Measurements from ENCODE around the gene ZBTB33. TPM values are rescaled to one million over a fixed set of nuclear protein-coding genes. Genes with fewer than 3 reads are reported as not detected.

ZBTB33 gene
- polyA plus RNA-seq, 3 donors = 4.7 to 10.6 (median 8.6) TPM

DNA sequence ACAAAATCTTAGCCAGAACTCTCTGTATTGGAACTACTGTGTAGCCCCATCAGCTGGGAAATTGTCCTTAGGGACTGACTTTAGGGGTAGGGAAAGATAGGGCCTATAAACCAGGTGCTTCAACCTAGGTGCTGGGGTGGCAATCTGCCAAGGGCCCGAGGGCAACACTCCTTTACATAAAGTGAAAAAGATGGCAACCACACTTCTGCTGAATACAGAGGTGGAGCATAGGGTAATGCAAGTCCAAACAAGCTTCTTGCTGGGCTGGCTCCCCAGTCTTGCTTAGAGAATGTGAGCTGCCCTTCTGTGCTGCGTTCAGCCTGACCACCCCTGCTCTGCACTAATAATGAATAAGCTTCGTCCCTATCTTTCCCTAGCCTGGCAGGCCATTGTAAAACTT, 9.8 kb downstream of the ZBTB33 start:
- H2AFZ ChIP-seq (ENCODE audit: insufficient read depth, low read depth, low read length, poor library complexity, severe bottlenecking) = no peak overlapping the region
- H3K79me2 ChIP-seq (ENCODE audit: insufficient read depth, low read length) = peaks cover 17% of the 10 kb centered on the region
- H3K27me3 Mint-ChIP-seq (ENCODE audit: low read depth in 3 of 3) = peaks cover 1 to 4% (median 1%) of the 10 kb centered on the region in 3 donors
- H3K9me3 ChIP-seq (replicated peaks in 1 of 2; ENCODE audit: control insufficient read depth in 1 of 2, insufficient read depth in 1 of 2, low read length in 2 of 2) = no peaks in the 10 kb centered on the region
- H4K20me1 ChIP-seq (ENCODE audit: insufficient read depth, low read length) = no peaks in the 10 kb centered on the region
- no peak overlapping the region for H3K4me3 ChIP-seq (replicated peaks in 1 of 3; ENCODE audit: low read depth in 2 of 3, low read length in 3 of 3)
- intact Hi-C loops (cut with micrococcal nuclease) = no loop called here
- H3K4me2 ChIP-seq (replicated peaks; ENCODE audit: extremely low read depth, low read length, poor library complexity, severe bottlenecking) = no peak overlapping the region
- no peak overlapping the region for H3K9ac ChIP-seq (ENCODE audit: insufficient read depth, low read length, poor library complexity, severe bottlenecking)
- no CpG with 5 or more reads among the region's 3 CpGs for WGBS (ENCODE audit: insufficient coverage)
- peaks cover 0 to 6% (median 0%) of the 10 kb centered on the region in 7 donors for H3K9me3 Mint-ChIP-seq
- H3K4me1 Mint-ChIP-seq = peaks cover 53% of the 10 kb centered on the region
- H3K4me3 Mint-ChIP-seq = no peak overlapping the region
- TF ChIP-seq, protein P1, sequence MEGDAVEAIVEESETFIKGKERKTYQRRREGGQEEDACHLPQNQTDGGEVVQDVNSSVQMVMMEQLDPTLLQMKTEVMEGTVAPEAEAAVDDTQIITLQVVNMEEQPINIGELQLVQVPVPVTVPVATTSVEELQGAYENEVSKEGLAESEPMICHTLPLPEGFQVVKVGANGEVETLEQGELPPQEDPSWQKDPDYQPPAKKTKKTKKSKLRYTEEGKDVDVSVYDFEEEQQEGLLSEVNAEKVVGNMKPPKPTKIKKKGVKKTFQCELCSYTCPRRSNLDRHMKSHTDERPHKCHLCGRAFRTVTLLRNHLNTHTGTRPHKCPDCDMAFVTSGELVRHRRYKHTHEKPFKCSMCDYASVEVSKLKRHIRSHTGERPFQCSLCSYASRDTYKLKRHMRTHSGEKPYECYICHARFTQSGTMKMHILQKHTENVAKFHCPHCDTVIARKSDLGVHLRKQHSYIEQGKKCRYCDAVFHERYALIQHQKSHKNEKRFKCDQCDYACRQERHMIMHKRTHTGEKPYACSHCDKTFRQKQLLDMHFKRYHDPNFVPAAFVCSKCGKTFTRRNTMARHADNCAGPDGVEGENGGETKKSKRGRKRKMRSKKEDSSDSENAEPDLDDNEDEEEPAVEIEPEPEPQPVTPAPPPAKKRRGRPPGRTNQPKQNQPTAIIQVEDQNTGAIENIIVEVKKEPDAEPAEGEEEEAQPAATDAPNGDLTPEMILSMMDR (IDR thresholded peaks at IDR 0.05) = no peak
- peaks cover 6 to 14% of the 10 kb centered on the region in 2 donors for H3K36me3 Mint-ChIP-seq
- no peaks in the 10 kb centered on the region for H3K36me3 ChIP-seq (replicated peaks in 1 of 2; ENCODE audit: control insufficient read depth in 1 of 2, insufficient read depth in 2 of 2, low read length in 2 of 2)
- no peak overlapping the region for H3K27ac ChIP-seq (ENCODE audit: low read depth in 1 of 2, low read length in 2 of 2)
- no peak for DNase-seq
- peaks cover 31 to 43% of the 10 kb centered on the region in 2 donors for H3K4me1 ChIP-seq (ENCODE audit: control insufficient read depth in 1 of 2, insufficient read depth in 2 of 2, low read length in 2 of 2)
- H3K27ac Mint-ChIP-seq = no peak overlapping the region
- H3K27me3 ChIP-seq (ENCODE audit: control insufficient read depth in 2 of 2, insufficient read depth in 2 of 2, low read length in 2 of 2) = peaks cover 0 to 3% of the 10 kb centered on the region in 2 donors

DNA sequence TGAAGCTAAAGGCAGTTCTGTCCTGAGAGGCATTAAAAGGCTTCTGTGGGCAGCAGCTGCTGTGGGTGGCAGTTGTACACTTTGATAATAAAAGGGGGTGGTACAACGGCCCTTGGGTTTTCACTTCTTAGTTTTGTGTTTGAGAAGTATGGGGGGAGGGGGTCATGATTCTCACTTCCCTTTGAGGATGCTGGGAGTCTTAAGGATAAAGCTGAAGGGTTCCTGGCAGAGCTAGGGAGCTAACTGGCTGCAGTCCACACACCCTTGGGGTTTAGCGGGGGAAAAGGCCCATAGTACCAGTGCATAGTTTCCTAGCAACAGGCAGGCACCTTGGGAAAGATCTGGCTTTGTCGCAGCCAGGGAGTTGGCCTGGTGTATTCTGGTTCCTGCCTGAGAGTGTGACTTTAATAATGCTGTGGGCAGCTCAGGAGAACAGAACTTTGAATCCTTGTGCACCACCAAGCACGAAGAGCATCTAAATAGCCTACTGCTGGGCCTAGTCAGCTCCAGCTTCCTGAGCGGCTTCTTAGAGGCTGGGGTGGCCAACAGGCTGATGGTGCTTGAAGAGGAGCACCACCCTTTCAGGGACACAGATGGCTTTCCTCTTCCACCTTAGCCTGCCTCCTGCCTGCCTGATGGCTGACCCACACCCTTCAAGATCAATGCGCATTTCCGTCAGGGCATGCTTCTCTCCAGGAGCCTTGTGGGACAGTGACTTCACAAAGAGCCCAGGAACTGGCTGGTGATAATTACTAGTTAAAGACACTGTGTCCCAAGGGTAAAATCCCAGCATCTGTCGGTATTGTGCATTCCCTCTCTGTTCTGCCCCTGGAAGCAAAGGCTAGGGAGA, 12.5 kb downstream of the ZBTB33 start:
- TF ChIP-seq, protein P1 (IDR thresholded peaks at IDR 0.05) = no peak
- no peaks in the 10 kb centered on the region for H3K79me2 ChIP-seq (ENCODE audit: insufficient read depth, low read length)
- no peak for DNase-seq
- 40% methylated on average over 3 of the region's 8 CpGs for WGBS (ENCODE audit: insufficient coverage)
- H3K9me3 Mint-ChIP-seq = peaks cover 0 to 6% (median 0%) of the 10 kb centered on the region in 7 donors
- H3K27ac Mint-ChIP-seq = peak overlapping the region in 4 of 7 donors; percentile 9 to 73 (median 41)
- peaks cover 2 to 3% of the 10 kb centered on the region in 2 donors for H3K36me3 Mint-ChIP-seq
- no peaks in the 10 kb centered on the region for H3K27me3 ChIP-seq (ENCODE audit: control insufficient read depth in 2 of 2, insufficient read depth in 2 of 2, low read length in 2 of 2)
- H3K36me3 ChIP-seq (replicated peaks in 1 of 2; ENCODE audit: control insufficient read depth in 1 of 2, insufficient read depth in 2 of 2, low read length in 2 of 2) = no peaks in the 10 kb centered on the region
- intact Hi-C loops (cut with micrococcal nuclease) = no loop called here
- peak overlapping the region in 1 of 2 donors; percentile 46 for H3K4me3 Mint-ChIP-seq
- H3K27me3 Mint-ChIP-seq (ENCODE audit: low read depth in 3 of 3) = peaks cover 1 to 6% (median 1%) of the 10 kb centered on the region in 3 donors
- H3K4me1 Mint-ChIP-seq = peaks cover 48% of the 10 kb centered on the region
- peak overlapping the region in 1 of 2 donors; percentile 9 for H3K27ac ChIP-seq (ENCODE audit: low read depth in 1 of 2, low read length in 2 of 2)
- H2AFZ ChIP-seq (ENCODE audit: insufficient read depth, low read depth, low read length, poor library complexity, severe bottlenecking) = peak overlapping the region; percentile 46
- H4K20me1 ChIP-seq (ENCODE audit: insufficient read depth, low read length) = no peaks in the 10 kb centered on the region
- peak overlapping the region in 1 of 3 experiments; percentile 22 for H3K4me3 ChIP-seq (replicated peaks in 1 of 3; ENCODE audit: low read depth in 2 of 3, low read length in 3 of 3)
- peaks cover 31 to 43% of the 10 kb centered on the region in 2 donors for H3K4me1 ChIP-seq (ENCODE audit: control insufficient read depth in 1 of 2, insufficient read depth in 2 of 2, low read length in 2 of 2)
- H3K4me2 ChIP-seq (replicated peaks; ENCODE audit: extremely low read depth, low read length, poor library complexity, severe bottlenecking) = no peak overlapping the region
- H3K9ac ChIP-seq (ENCODE audit: insufficient read depth, low read length, poor library complexity, severe bottlenecking) = no peak overlapping the region
- H3K9me3 ChIP-seq (replicated peaks in 1 of 2; ENCODE audit: control insufficient read depth in 1 of 2, insufficient read depth in 1 of 2, low read length in 2 of 2) = no peaks in the 10 kb centered on the region

All from CD14-positive monocyte (primary cell).